Esophagus muscularis mucosa (tissue), 3 donors: ENCODE measurements around the gene TMEM120B.

Experiments used
- EP300 ChIP-seq: sonication (generic); formaldehyde crosslinking; IDR thresholded peaks from one replicate; pipeline ENCODE4 v1.6.1; 2017; ENCODE audit warnings: antibody characterized with exemption
- TF ChIP-seq, protein P1 (sequence below), 3 experiments: fragments of 200-600 bp in 2 of 3; fragments of 450-650 bp in 1 of 3; sonication (generic) in 2 of 3; IDR thresholded peaks; one replicate each; pipeline ENCODE4 v1.5.1; 2017 to 2019; ENCODE audit warnings: antibody characterized with exemption in 3 of 3, mild to moderate bottlenecking in 2 of 3, moderate library complexity in 1 of 3

GRCh38 chr12:121719926-121720414, 7.4 kb downstream of the TMEM120B start:
- TF ChIP-seq EP300: no peak
- TF ChIP-seq, protein P1, sequence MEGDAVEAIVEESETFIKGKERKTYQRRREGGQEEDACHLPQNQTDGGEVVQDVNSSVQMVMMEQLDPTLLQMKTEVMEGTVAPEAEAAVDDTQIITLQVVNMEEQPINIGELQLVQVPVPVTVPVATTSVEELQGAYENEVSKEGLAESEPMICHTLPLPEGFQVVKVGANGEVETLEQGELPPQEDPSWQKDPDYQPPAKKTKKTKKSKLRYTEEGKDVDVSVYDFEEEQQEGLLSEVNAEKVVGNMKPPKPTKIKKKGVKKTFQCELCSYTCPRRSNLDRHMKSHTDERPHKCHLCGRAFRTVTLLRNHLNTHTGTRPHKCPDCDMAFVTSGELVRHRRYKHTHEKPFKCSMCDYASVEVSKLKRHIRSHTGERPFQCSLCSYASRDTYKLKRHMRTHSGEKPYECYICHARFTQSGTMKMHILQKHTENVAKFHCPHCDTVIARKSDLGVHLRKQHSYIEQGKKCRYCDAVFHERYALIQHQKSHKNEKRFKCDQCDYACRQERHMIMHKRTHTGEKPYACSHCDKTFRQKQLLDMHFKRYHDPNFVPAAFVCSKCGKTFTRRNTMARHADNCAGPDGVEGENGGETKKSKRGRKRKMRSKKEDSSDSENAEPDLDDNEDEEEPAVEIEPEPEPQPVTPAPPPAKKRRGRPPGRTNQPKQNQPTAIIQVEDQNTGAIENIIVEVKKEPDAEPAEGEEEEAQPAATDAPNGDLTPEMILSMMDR (IDR thresholded peaks at IDR 0.05): no peak
